Peyer's patch (tissue), 4 donors: ENCODE data around the gene CERT1. TPM values are rescaled to one million over a fixed set of nuclear protein-coding genes. Genes with fewer than 3 reads are reported as not detected.
A peak's percentile ranks its signal among the peaks of the same experiment; 100 is the strongest.

Experiments used
- DNase-seq, 3 donors: peaks; one replicate each; pipeline ENCODE4 v3.0.0-alpha.2; 2017 to 2019
- H3K27ac ChIP-seq, 4 donors: fragments of 200-600 bp; sonication (generic); one replicate each; pipeline ENCODE4 v1.5.1; 2016 to 2019
- H3K27me3 ChIP-seq, 2 donors: fragments of 200-600 bp; sonication (generic); one replicate each; pipeline ENCODE4 v1.5.1; 2019
- H3K36me3 ChIP-seq, 3 donors: fragments of 200-600 bp; sonication (generic); one replicate each; pipeline ENCODE4 v1.5.1; 2016 to 2019
- H3K4me1 ChIP-seq, 4 donors: fragments of 200-600 bp; sonication (generic); one replicate each; pipeline ENCODE4 v1.5.1; 2016 to 2019
- H3K4me3 ChIP-seq, 4 donors: fragments of 200-600 bp; sonication (generic); 1 replicate in 3 of 4; 2 replicates in 1 of 4; pipeline ENCODE4 v1.5.1; 2016 to 2019; ENCODE audit warnings: mild to moderate bottlenecking in 1 of 4
- H3K9me3 ChIP-seq, 4 donors: fragments of 200-600 bp; sonication (generic); one replicate each; pipeline ENCODE4 v1.5.1; 2016 to 2019; ENCODE audit warnings: mild to moderate bottlenecking in 1 of 4
- CTCF ChIP-seq, 6 experiments: fragments of 450-650 bp in 4 of 6; fragments of 200-600 bp in 2 of 6; sonication (generic) in 1 of 6; IDR thresholded peaks; one replicate each; pipeline ENCODE4 v1.5.1; 2017 to 2019; ENCODE audit warnings: antibody characterized with exemption in 6 of 6, mild to moderate bottlenecking in 3 of 6, moderate library complexity in 1 of 6
- POLR2A ChIP-seq, 2 donors: fragments of 450-650 bp; IDR thresholded peaks; one replicate each; pipeline ENCODE4 v1.5.1; 2017; ENCODE audit warnings: antibody characterized with exemption in 2 of 2, mild to moderate bottlenecking in 2 of 2, moderate library complexity in 2 of 2
- total RNA-seq, 4 donors: library from RNA; depleted of rRNA; stranded (reverse); fragments of >200 nt; gene quantifications; one replicate each; pipeline ENCODE4 v1.1.0, GENCODE V29; 2016

CERT1 gene
- total RNA-seq, 4 donors from 2014 or later = 32.2 to 52.0 (median 39.6) TPM

GRCh38 chr5:75513841-75514240 lies 2.4 kb upstream of the CERT1 start:
- TF ChIP-seq CTCF (IDR thresholded peaks at IDR 0.05) = no peak
- TF ChIP-seq POLR2A (IDR thresholded peaks at IDR 0.05) = no peak
- Histone ChIP-seq H3K4me3 (no peak overlapping the region), H3K27me3 (no peaks in the 10 kb centered on the region), H3K4me1 (peaks cover 0 to 31% (median 3%) of the 10 kb centered on the region in 4 donors), H3K9me3 (no peaks in the 10 kb centered on the region), H3K36me3 (no peaks in the 10 kb centered on the region), H3K27ac (no peak overlapping the region)
- no peak for DNase-seq

GRCh38 chr5:75512383-75513074 lies 1.1 kb upstream of the CERT1 start:
- Histone ChIP-seq H3K4me3 (peak overlapping the region; percentile 70 to 87 (median 77)), H3K27ac (peak overlapping the region; percentile 84 to 95 (median 91)), H3K36me3 (no peaks in the 10 kb centered on the region), H3K4me1 (peaks cover 0 to 31% (median 3%) of the 10 kb centered on the region in 4 donors), H3K27me3 (no peaks in the 10 kb centered on the region), H3K9me3 (no peaks in the 10 kb centered on the region)
- TF ChIP-seq CTCF (IDR thresholded peaks at IDR 0.05) (no peak), POLR2A (IDR thresholded peaks at IDR 0.05) (no peak)
- DNase-seq = no peak

- peaks cover 0 to 31% (median 3%) of the 10 kb centered on the region in 4 donors for H3K4me1 ChIP-seq
- no peaks in the 10 kb centered on the region for H3K9me3 ChIP-seq
- DNase-seq = peak; percentile 25 to 87 (median 73)
- TF ChIP-seq CTCF (IDR thresholded peaks at IDR 0.05) = no peak
- TF ChIP-seq POLR2A (IDR thresholded peaks at IDR 0.05) = no peak
- peak overlapping the region; percentile 84 to 95 (median 91) for H3K27ac ChIP-seq
- H3K4me3 ChIP-seq = peak overlapping the region; percentile 70 to 87 (median 77)
- H3K36me3 ChIP-seq = no peaks in the 10 kb centered on the region
- H3K27me3 ChIP-seq = no peaks in the 10 kb centered on the region
Observed at GRCh38 chr5:75510836-75511434, 494 bp downstream of the CERT1 start.

DNA sequence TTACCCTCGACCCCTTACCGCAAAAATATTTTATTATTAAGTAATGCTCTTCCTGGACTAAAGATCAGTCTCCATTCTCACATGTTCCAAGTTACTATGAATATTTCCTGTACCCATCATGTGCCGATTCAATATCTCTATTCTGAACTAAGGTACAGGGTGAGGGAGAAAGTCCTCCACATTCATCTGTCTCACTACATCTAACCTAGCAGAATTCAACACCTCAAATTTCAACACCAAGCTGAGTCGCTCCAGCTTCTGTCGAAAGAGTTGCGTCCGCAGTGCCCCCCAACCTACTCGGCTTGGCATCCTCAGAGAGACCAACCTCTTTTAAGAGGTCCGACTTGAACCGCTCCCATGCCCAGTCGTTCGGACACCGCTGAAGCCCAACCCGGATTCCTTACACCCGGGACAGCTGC lies 1.0 kb downstream of the CERT1 start:
- Histone ChIP-seq H3K27me3 (no peaks in the 10 kb centered on the region), H3K27ac (peak overlapping the region; percentile 84 to 95 (median 91)), H3K4me3 (peak overlapping the region; percentile 70 to 87 (median 77)), H3K4me1 (peaks cover 0 to 31% (median 3%) of the 10 kb centered on the region in 4 donors), H3K9me3 (no peaks in the 10 kb centered on the region), H3K36me3 (no peaks in the 10 kb centered on the region)
- TF ChIP-seq POLR2A (IDR thresholded peaks at IDR 0.05) (no peak), CTCF (IDR thresholded peaks at IDR 0.05) (no peak)
- DNase-seq = peak in 1 of 3 donors; percentile 64

GRCh38 chr5:75509956-75510355 lies 1.5 kb downstream of the CERT1 start:
- no peak for DNase-seq
- H3K36me3 ChIP-seq = peaks cover 0 to 3% (median 0%) of the 10 kb centered on the region in 3 donors
- TF ChIP-seq POLR2A (IDR thresholded peaks at IDR 0.05) (no peak), CTCF (IDR thresholded peaks at IDR 0.05) (no peak)
- H3K27ac ChIP-seq = peak overlapping the region in 1 of 4 donors; percentile 94
- H3K4me3 ChIP-seq = peak overlapping the region; percentile 70 to 87 (median 77)
- peaks cover 0 to 31% (median 3%) of the 10 kb centered on the region in 4 donors for H3K4me1 ChIP-seq
- H3K9me3 ChIP-seq = no peaks in the 10 kb centered on the region
- H3K27me3 ChIP-seq = no peaks in the 10 kb centered on the region
